H1 (cell line): ENCODE results near the gene FKBP1B. TPM values are rescaled to one million over a fixed set of nuclear protein-coding genes. Genes with fewer than 3 reads are reported as not detected.

Experiments
- CTCF ChIA-PET: fragments of 300-600 bp; sonication (Branson Sonifier 250); formaldehyde crosslinking; loops from one replicate; lab custom pipeline; 2021; ENCODE audit not compliant: partially characterized antibody; lab: Charles Lee
- POLR2A ChIA-PET: fragments of 300-600 bp; sonication (Branson Sonifier 250); formaldehyde crosslinking; loops from one replicate; lab custom pipeline; 2021; ENCODE audit warnings: inconsistent platforms; ENCODE audit not compliant: partially characterized antibody; lab: Charles Lee
- DNase-seq, 2 experiments: peaks; one replicate each; pipeline versions ENCODE4 v3.0.0 to v3.0.0-alpha.2; 2010 to 2022; ENCODE audit warnings: low spot score in 2 of 2, low read depth in 1 of 2, mixed read lengths in 1 of 2
- FAIRE-seq: peaks from 2 replicates; lab custom pipeline; 2011; peaks lifted over from hg19 to GRCh38; lab: Jason Lieb, UNC
- H2AFZ ChIP-seq: 2 replicates; pipeline ENCODE4 v1.8.1; 2012; ENCODE audit warnings: low read length, inconsistent platforms
- H2AK5ac ChIP-seq: 2 replicates; pipeline ENCODE4 v1.6.1; 2013; ENCODE audit warnings: low read depth, low read length
- H2BK120ac ChIP-seq: replicated peaks from 2 replicates; pipeline ENCODE3; 2013; ENCODE audit warnings: low read depth, low read length, inconsistent platforms
- H2BK12ac ChIP-seq: 2 replicates; pipeline ENCODE4 v1.6.1; 2013; ENCODE audit warnings: low read depth, low read length
- H2BK15ac ChIP-seq: 2 replicates; pipeline ENCODE4 v1.6.1; 2013; ENCODE audit warnings: low read length
- H2BK20ac ChIP-seq: 2 replicates; pipeline ENCODE4 v1.6.1; 2013; ENCODE audit warnings: low read length
- H2BK5ac ChIP-seq: 2 replicates; pipeline ENCODE4 v1.6.1; 2013; ENCODE audit warnings: low read depth, low read length
- H3K14ac ChIP-seq: 2 replicates; pipeline ENCODE4 v1.6.1; 2013; ENCODE audit warnings: inconsistent platforms; ENCODE audit not compliant: insufficient read length
- H3K18ac ChIP-seq: 2 replicates; pipeline ENCODE4 v1.6.1; 2013; ENCODE audit warnings: low read length; ENCODE audit errors: extremely low read depth
- H3K23ac ChIP-seq: 2 replicates; pipeline ENCODE4 v1.6.1; 2013; ENCODE audit warnings: inconsistent platforms; ENCODE audit not compliant: insufficient read length
- H3K23me2 ChIP-seq: 2 replicates; pipeline ENCODE4 v1.6.1; 2013; ENCODE audit warnings: low read depth, low read length
- H3K27ac ChIP-seq: 2 replicates; pipeline ENCODE4 v1.6.1; 2011; ENCODE audit warnings: low read depth, low read length, inconsistent platforms
- H3K27me3 ChIP-seq, 4 experiments: replicated peaks in 1 of 4; 1 replicate in 1 of 4; 2 replicates in 3 of 4; pipeline versions ENCODE4 v1.6.1 to v1.8.1; 2011 to 2013; ENCODE audit warnings: low read length in 3 of 4, mild to moderate bottlenecking in 3 of 4, inconsistent platforms in 2 of 4, mixed read lengths in 2 of 4, moderate library complexity in 1 of 4; ENCODE audit not compliant: control insufficient read depth in 3 of 4, insufficient read depth in 3 of 4; ENCODE audit errors: extremely low read depth in 1 of 4
- H3K36me3 ChIP-seq, 4 experiments: 2 replicates each; pipeline versions ENCODE4 v1.6.1 to v1.8.1; 2011 to 2013; ENCODE audit warnings: mild to moderate bottlenecking in 4 of 4, low read length in 3 of 4, moderate library complexity in 2 of 4, control low read depth in 1 of 4, inconsistent platforms in 1 of 4; ENCODE audit not compliant: insufficient read depth in 4 of 4, control insufficient read depth in 2 of 4
- H3K4ac ChIP-seq: replicated peaks from 2 replicates; pipeline ENCODE3; 2013; ENCODE audit warnings: low read length, low read depth, mixed read lengths, inconsistent platforms; ENCODE audit not compliant: insufficient read length
- H3K4me1 ChIP-seq, 4 experiments: replicated peaks in 1 of 4; 1 replicate in 1 of 4; 2 replicates in 3 of 4; pipeline versions ENCODE4 v1.6.1 to v1.8.1; 2011 to 2013; ENCODE audit warnings: low read length in 3 of 4, inconsistent platforms in 2 of 4, mixed read lengths in 1 of 4; ENCODE audit not compliant: insufficient read depth in 4 of 4, control insufficient read depth in 3 of 4
- H3K4me2 ChIP-seq, 2 experiments: 2 replicates each; pipeline versions ENCODE4 v1.6.1 to v1.8.1; 2011 to 2013; ENCODE audit warnings: low read depth in 2 of 2, low read length in 2 of 2, control low read depth in 1 of 2, inconsistent platforms in 1 of 2, mild to moderate bottlenecking in 1 of 2; ENCODE audit not compliant: insufficient read depth in 1 of 2
- H3K4me3 ChIP-seq, 4 experiments: fragments of 200-600, 300-600 bp in 1 of 4; sonication (generic), shearing (Covaris generic), sonication (Bioruptor Twin) in 1 of 4; 2 replicates each; pipeline versions ENCODE4 v1.5.1 to v1.8.1; 2011 to 2016; ENCODE audit warnings: low read length in 4 of 4, low read depth in 3 of 4, control low read depth in 2 of 4, inconsistent platforms in 2 of 4, mild to moderate bottlenecking in 2 of 4, mixed read lengths in 1 of 4, moderate library complexity in 1 of 4; ENCODE audit not compliant: insufficient read depth in 2 of 4; ENCODE audit errors: extremely low read depth in 1 of 4
- H3K56ac ChIP-seq: replicated peaks from 2 replicates; pipeline ENCODE3; 2013; ENCODE audit warnings: low read depth, mild to moderate bottlenecking, mixed read lengths, low read length, inconsistent platforms; ENCODE audit not compliant: insufficient read length
- H3K79me1 ChIP-seq: 2 replicates; pipeline ENCODE4 v1.6.1; 2013; ENCODE audit warnings: low read depth, low read length, control low read depth
- H3K79me2 ChIP-seq, 2 experiments: 2 replicates each; pipeline versions ENCODE4 v1.6.1 to v1.8.1; 2012 to 2013; ENCODE audit warnings: low read length in 2 of 2, mild to moderate bottlenecking in 2 of 2, inconsistent platforms in 1 of 2; ENCODE audit not compliant: insufficient read depth in 2 of 2, control insufficient read depth in 1 of 2
- H3K9ac ChIP-seq, 4 experiments: replicated peaks in 1 of 4; 1 replicate in 1 of 4; 2 replicates in 3 of 4; pipeline versions ENCODE4 v1.6.1 to v1.8.1; 2011 to 2013; ENCODE audit warnings: low read depth in 3 of 4, low read length in 3 of 4, control low read depth in 2 of 4, mild to moderate bottlenecking in 2 of 4, moderate library complexity in 2 of 4, inconsistent platforms in 1 of 4; ENCODE audit errors: extremely low read depth in 1 of 4
- H3K9me3 ChIP-seq, 2 experiments: 2 replicates each; pipeline versions ENCODE4 v1.6.1 to v1.8.1; 2012 to 2013; ENCODE audit warnings: mild to moderate bottlenecking in 2 of 2, moderate library complexity in 2 of 2, control low read depth in 1 of 2, inconsistent platforms in 1 of 2, low read depth in 1 of 2, low read length in 1 of 2, mixed read lengths in 1 of 2; ENCODE audit not compliant: insufficient read depth in 2 of 2
- H4K20me1 ChIP-seq, 2 experiments: replicated peaks in 1 of 2; 2 replicates each; pipeline versions ENCODE3 to v1.8.1; 2011 to 2013; ENCODE audit warnings: inconsistent platforms in 2 of 2, low read length in 2 of 2, mild to moderate bottlenecking in 1 of 2; ENCODE audit not compliant: insufficient read depth in 2 of 2, control insufficient read depth in 1 of 2
- H4K5ac ChIP-seq: 2 replicates; pipeline ENCODE4 v1.6.1; 2013; ENCODE audit warnings: low read length, low read depth, mixed read lengths, inconsistent platforms; ENCODE audit not compliant: insufficient read length
- H4K8ac ChIP-seq: 2 replicates; pipeline ENCODE4 v1.8.0; 2013; ENCODE audit warnings: mild to moderate bottlenecking, moderate library complexity, low read length, inconsistent platforms; ENCODE audit not compliant: insufficient read depth; ENCODE audit errors: extremely low read depth
- H4K91ac ChIP-seq: replicated peaks from 2 replicates; pipeline ENCODE3; 2013; ENCODE audit warnings: low read length, mixed read lengths, inconsistent platforms; ENCODE audit not compliant: insufficient read length
- TCF12 ChIP-seq: IDR thresholded peaks from 2 replicates; pipeline ENCODE4 v1.6.1; 2011; ENCODE audit warnings: low read depth, mild to moderate bottlenecking, low read length
- WGBS, 2 experiments: shearing (Covaris generic) in 1 of 2; methylation state at CpG; one replicate each; pipeline versions ENCODE4 v1.1.6 to v1.1.7; 2013 to 2015; ENCODE audit warnings: low lambda C conversion rate in 2 of 2, mixed read lengths in 2 of 2, inconsistent platforms in 1 of 2, low coverage in 1 of 2, missing lambda C conversion rate in 1 of 2; ENCODE audit not compliant: insufficient replicate concordance in 2 of 2, insufficient coverage in 1 of 2, insufficient read length in 1 of 2; ENCODE audit errors: extremely low coverage in 1 of 2, missing lambda C conversion rate in 1 of 2; 5-methylcytosine and 5-hydroxymethylcytosine counted together
- polyA plus RNA-seq, 7 experiments: library from polyadenylated mRNA; depleted of rRNA in 3 of 7; stranded (reverse) in 5 of 7; unstranded in 2 of 7; fragments of >200 nt in 5 of 7; fragments of 200-250 nt in 2 of 7; gene quantifications; 1 replicate in 5 of 7; 2 replicates in 1 of 7; 4 replicates in 1 of 7; pipeline versions ENCODE4 v1.2.1 to v1.2.3, GENCODE V29; 2011 to 2013; ENCODE audit warnings: missing spikeins in 2 of 7, mixed read lengths in 2 of 7
- total RNA-seq: library from RNA; stranded (reverse); fragmentation: NEBNext Ultra II Directional; extraction: Animal tissue kit (Norgen Biotek cat#: 25700); gene quantifications from 2 replicates; pipeline ENCODE4 v1.2.1, GENCODE V29; 2021

Gene FKBP1B
- total and polyA plus RNA-seq, 2 of the 8 experiments (the other 6 are each of a cell fraction or from before 2014, with no cell fraction given): 50.8 to 151 TPM

DNA sequence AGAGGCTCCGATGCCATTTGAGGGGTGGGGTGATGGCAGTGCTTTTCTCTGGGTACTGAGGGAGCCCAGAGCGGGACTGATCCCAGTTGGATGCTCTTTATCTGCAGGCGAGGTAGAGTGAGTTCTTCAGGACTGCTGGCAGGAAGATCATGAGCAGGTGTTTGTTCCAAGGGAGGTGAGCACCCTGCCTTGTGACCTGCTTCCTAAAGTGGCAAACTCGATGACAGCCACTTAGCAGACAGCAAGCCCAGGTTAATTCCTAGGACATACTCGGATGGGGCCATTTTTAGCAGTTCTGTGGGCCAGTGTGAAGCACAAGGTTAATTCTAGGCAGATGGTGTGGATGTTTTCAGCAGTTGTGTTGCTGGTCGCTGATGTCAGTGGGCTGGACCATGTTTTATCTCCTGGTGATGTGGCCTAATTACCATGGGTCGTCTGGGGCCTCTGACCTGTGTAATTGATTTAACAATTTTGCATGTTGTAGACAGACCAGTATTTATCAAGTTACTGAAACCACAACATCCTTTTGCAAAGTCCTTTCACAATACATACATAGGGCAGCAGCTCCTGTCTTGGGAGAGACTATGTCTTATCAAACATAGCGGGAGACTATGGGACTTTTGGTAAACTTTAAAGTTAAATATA, 4.9 kb downstream of the FKBP1B start:
- Histone ChIP-seq H4K8ac (no peak overlapping the region), H2BK120ac (no peak overlapping the region), H2BK5ac (no peak overlapping the region), H3K4ac (no peak overlapping the region), H4K20me1 (peaks cover 2 to 7% of the 10 kb centered on the region in 2 experiments), H3K9me3 (no peaks in the 10 kb centered on the region), H3K79me1 (no peaks in the 10 kb centered on the region), H4K5ac (no peak overlapping the region), H3K18ac (no peak overlapping the region), H3K4me1 (peaks cover 0 to 6% (median 1%) of the 10 kb centered on the region in 4 experiments; a peak in 2 of 7 replicates), H3K36me3 (peaks cover 0 to 8% (median 0%) of the 10 kb centered on the region in 4 experiments; a peak in 1 of 8 replicates), H3K23ac (no peak overlapping the region), H4K91ac (no peak overlapping the region), H3K79me2 (0 out of 4 replicates have a peak, but pooled peaks cover 0 to 6% of the 10 kb centered on the region in 2 experiments), H3K23me2 (peaks cover 4% of the 10 kb centered on the region; the same call in 1 of the 2 replicates), H3K4me3 (no peak overlapping the region), H2BK15ac (no peak overlapping the region), H3K27me3 (no peaks in the 10 kb centered on the region), H3K14ac (no peak overlapping the region), H2BK20ac (no peak overlapping the region), H3K27ac (no peak overlapping the region), H2BK12ac (no peak overlapping the region), H2AFZ (no peak overlapping the region), H2AK5ac (no peak overlapping the region), H3K9ac (no peak overlapping the region), H3K4me2 (no peak overlapping the region), H3K56ac (no peak overlapping the region)
- no peak for TF ChIP-seq TCF12
- WGBS, 2 experiments: 91% methylated on average over 8 of the region's 8 CpGs; no CpG with 5 or more reads in 1 of the 2 experiments
- no peak for FAIRE-seq
- CTCF ChIA-PET: interaction anchor here (0.8 to 1.3 kb wide), 2 partner anchors 22 to 29 kb away, joined by 3 to 4 read pairs; partner anchors contain the start of gene SF3B6
- DNase-seq: no peak
- POLR2A ChIA-PET: interaction anchor here (1.3 to 1.8 kb wide), 2 partner anchors 11 to 19 kb away, joined by 3 to 5 read pairs; no protein-coding TSS in a partner anchor
